ENCODE results near the gene IFNB1.
A peak's percentile ranks its signal among the peaks of the same experiment; 100 is the strongest.

IFNB1 gene

GRCh38 chr9:21070906-21071305 lies 6.8 kb downstream of the IFNB1 start:
- DNase-seq (ENCODE audit: low spot score), result no peak
- no peak for FAIRE-seq

GRCh38 chr9:21070171-21070571 lies 7.6 kb downstream of the IFNB1 start:
- FAIRE-seq (peak; percentile 82), DNase-seq (ENCODE audit: low spot score) (peak; percentile 73)

DNA sequence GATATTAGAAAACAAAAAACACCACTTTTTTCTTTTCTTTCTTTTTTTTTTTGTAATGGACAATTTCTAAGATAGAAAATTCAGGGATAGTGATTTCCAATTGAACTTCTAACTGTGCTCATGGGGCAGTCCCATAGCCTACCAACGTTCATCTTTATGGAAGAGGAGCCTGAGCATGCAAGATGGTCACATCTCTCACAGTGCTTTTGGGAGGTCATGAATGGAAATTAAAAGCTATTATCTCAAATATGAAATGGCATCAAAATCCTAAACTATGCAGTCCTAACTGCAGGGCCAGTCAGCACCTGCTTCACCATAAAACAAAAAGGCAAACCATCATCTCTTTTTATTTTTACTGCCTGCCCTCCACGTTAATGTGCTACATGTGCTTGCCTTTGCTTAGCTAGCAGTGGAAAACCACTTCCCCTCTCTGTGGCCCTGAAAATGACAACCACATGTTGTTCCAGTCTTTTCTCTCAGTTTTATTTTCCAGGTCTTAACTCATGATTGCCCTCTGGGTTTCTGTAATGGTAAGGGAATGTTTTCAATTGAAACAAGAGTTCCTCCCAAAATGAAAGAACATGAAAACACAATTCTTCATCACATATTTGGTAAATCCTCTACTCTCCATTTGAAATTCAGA lies 16.7 kb downstream of the IFNB1 start:
- FAIRE-seq (no peak), DNase-seq (ENCODE audit: low spot score) (no peak)

DNA sequence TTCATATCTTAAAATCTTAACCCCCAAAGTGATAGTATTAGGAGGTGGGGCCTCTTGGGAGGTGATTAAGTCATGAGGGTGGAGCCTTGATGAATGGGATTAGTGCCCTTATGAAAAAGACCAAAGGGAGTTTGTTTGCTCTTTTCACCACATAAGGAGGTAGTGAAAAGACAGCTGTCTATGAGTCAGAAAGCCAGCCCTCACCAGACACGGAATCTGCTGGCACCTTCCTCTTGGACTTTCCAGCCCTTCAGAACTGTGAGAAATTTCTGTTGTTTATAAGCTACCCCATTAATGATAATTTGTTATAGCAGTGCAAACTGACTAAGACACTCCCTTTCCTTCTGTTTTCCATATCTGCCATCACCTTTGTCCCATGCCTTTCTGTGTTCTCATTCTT lies 20.8 kb downstream of the IFNB1 start:
- no peak for FAIRE-seq
- peak; percentile 37 for DNase-seq (ENCODE audit: low spot score)

GRCh38 chr9:21053851-21054250 lies 23.9 kb downstream of the IFNB1 start:
- DNase-seq (ENCODE audit: low spot score) (no peak), FAIRE-seq (no peak)

DNA sequence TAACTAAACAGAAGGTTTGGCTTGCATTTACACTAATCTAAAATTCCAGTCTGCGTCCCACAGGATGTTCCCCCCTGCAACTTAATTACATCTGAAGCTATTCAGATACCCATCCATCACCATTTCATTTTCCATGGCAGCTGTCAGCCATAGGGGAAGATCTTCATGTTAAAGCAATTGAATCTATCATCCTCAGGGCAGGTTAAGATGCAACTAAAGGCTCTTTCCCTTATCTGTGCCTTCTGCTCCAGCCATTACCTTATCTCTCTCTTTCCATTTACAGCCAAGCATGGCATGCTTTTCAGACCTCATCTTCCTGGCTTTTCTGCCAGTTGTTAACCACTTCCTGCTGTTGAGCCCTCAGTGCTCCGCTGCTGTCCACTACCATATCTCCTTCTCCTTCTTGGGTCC lies 30.5 kb downstream of the IFNB1 start:
- DNase-seq (ENCODE audit: low spot score) (no peak), FAIRE-seq (no peak)

- no peak for DNase-seq (ENCODE audit: low spot score)
- no peak for FAIRE-seq
Measured at GRCh38 chr9:21043841-21044240, 33.9 kb downstream of the IFNB1 start.

- FAIRE-seq, result no peak
Measured at GRCh38 chr9:21042466-21042865, 35.3 kb downstream of the IFNB1 start.

GRCh38 chr9:21039302-21039701 lies 38.4 kb downstream of the IFNB1 start:
- FAIRE-seq, result no peak
- no peak for DNase-seq (ENCODE audit: low spot score)

More at GRCh38 chr9:21042466-21042865, 35.3 kb downstream of the IFNB1 start:
- DNase-seq (ENCODE audit: low spot score), result no peak

- DNase-seq (ENCODE audit: low spot score), result no peak
- FAIRE-seq, result no peak
Measured at GRCh38 chr9:21037278-21037677, 40.5 kb downstream of the IFNB1 start.

DNA sequence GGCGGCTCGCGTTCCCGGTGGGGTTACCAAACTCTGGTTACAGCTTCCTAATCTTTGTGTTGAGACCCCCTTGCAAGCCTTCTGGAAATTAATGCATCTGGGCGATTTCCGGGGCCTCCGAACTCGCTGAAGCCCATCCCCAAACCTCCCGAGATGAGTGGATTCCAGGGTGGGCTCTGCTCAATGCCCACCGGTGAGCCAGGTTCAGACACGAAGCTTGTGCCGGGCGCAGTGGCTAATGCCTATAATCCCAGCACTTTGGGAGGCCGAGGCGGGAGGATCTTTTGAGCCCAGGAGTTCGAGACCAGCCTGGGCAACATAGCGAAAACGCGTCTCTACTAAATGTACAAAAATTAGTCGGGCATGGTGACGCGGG lies 45.9 kb downstream of the IFNB1 start:
- FAIRE-seq (no peak), DNase-seq (ENCODE audit: low spot score) (no peak)

- DNase-seq (ENCODE audit: low spot score) (no peak), FAIRE-seq (no peak)
Measured at GRCh38 chr9:21031091-21031807, 46.5 kb downstream of the IFNB1 start, which contains the start of gene HACD4. HACD4 (minus strand) TSS chr9:21031640; CDS start chr9:21031590, 50 bp downstream.

DNA sequence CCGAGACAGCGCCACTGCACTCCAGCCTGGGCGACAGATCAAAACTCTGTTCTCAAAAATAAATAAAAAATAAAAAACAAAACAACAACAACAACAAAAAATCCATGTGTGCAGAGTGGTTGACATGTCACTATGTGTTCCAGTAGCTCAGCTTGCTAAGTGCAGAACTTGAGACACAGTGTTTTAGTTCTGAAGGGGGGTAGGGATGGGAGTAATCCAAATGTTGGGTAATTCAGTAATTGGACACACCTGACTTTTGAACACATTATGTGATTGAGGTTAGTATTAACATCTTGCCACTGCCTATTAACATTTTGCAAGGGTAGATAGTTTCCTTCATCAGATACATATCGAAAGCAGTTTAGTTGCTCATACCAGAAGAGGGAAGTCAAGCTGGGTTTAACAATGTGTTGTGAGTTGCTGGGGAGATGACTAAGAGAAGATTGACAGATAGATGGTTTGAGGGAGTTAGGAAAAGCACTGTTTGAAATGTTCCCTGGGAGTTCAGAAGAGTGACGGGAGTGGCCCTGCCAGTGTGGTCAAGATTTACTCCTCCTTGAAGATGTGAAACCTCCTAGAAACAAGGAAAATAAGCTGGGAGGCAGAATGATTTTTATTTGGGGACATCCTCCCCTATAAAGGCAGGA lies 47.2 kb downstream of the IFNB1 start:
- DNase-seq (ENCODE audit: low spot score) (no peak), FAIRE-seq (no peak)

DNA sequence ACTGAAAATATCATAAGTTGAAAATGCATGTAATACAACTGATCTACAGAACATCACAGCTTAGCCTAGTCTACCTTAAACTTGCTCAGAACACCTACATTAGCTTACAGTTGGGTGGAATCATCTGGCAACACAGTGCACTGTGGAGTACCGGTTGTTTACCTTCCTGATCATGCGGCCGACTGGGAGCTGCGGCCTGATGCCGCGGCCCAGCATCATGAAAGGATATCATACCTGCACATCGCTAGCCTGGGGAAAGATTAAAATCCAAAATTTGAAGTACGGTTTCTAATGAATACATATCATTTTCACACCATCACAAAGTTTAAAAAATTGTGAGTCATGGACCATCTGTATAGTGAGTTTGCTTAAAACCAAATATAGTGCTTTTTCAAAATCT lies 48.1 kb downstream of the IFNB1 start:
- no peak for DNase-seq (ENCODE audit: low spot score)
- FAIRE-seq, result no peak

DNA sequence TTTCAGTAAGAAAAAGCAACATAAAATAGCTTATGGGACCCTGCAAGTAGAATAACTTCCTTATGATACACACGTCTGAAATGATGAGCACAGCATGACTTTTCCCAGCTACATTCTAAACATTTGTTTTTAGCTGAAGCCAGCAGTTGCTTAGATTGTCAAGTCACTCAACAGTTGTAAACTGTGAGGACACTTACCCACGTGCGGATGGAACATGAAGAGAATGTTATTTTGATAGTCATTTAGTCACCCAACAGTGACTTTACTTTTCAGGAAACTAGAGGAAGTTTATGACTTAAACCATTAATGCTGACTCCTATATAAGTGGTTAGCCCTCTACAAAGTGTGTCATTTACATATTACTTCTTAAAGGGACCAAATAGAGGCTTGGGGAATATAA lies 49.3 kb downstream of the IFNB1 start:
- FAIRE-seq (no peak), DNase-seq (ENCODE audit: low spot score) (no peak)

DNA sequence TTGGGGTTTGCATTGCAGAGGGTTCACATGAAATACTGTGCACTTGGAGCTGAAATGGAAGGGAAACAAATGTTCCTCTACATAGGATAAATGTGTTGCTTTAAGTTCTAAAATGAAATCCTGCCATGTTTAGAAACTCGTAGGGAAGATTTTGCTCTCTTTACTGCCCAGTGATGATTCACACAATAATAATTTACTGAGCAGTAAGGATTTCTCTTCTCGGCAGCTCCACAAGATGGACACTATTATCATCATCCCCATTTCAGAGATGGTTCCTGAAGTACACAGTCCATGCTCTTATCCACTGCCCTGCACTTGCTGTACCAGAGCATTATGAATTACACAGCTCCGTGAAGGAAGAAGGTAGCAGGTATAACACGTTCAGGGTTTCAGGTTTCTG lies 50.4 kb downstream of the IFNB1 start:
- FAIRE-seq, result no peak

More for the DNA sequence above, 50.4 kb downstream of the IFNB1 start:
- DNase-seq (ENCODE audit: low spot score), result peak; percentile 15
